ENCODE data around the gene MS4A15.
"Not testable (repeated sequence)": the region's sequence is repeated elsewhere in the genome, so short reads cannot be mapped to it uniquely, and the experiment has no call there.

The MS4A15 gene

DNA sequence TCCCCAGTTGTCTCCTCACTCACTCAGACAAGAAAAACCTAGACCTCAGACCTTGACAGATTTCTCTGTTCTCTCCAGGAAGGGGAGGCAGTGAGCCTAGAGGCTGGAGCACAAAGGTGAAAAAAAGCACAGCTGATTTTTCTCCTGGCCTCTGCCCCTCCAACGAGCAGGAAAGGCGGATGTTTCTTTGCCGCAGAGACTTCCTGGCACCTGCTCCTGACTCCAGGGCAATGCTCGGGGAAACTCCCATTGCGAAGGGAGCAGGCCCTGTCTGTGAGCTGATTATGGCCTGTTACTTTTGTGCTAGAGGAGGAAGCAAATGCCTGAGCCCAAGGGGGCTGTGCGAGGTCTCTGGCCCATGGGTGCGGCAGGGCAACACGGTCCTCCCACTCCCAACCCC is 53.9 kb downstream of the MS4A15 start:
- no peak for DNase-seq

DNA sequence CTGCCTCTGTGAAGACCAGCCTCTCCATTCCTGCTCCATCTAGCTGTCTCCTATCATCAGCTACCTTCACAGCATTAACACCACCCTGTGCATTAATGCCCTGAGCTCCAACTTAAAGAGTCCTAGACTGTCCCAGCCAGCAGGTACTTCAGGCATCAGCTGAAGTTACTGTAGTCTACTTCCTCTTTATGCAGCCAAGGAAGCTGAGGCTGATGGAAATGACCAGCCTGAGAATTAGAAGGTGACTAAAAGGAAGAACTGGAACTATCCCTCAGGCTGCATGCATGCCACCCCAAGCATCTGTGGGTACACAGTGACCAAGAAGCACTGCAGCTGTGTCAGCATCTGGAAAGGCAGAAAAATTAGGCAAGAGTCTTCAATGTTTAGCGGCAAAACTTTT is 56.7 kb downstream of the MS4A15 start:
- no peak for DNase-seq

DNA sequence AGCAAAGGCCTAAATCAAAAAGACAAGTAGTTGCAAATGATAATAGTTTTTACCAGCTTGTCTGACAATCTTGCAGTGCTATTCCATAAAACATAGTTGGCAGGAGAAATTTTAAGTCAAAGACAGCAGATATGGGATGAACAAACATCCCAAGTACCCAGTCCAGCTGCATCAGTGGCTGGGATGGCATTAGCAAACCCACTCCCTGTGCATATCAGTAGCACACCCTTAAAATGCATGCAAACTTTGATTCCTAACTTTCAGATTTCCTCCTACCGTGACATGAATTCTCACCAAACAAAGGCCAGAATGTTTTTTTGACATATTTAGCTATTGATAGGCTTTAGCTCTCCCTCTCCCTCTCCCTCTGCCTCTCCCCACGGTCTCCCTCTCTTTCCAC is 57.4 kb downstream of the MS4A15 start:
- no peak for DNase-seq

DNA sequence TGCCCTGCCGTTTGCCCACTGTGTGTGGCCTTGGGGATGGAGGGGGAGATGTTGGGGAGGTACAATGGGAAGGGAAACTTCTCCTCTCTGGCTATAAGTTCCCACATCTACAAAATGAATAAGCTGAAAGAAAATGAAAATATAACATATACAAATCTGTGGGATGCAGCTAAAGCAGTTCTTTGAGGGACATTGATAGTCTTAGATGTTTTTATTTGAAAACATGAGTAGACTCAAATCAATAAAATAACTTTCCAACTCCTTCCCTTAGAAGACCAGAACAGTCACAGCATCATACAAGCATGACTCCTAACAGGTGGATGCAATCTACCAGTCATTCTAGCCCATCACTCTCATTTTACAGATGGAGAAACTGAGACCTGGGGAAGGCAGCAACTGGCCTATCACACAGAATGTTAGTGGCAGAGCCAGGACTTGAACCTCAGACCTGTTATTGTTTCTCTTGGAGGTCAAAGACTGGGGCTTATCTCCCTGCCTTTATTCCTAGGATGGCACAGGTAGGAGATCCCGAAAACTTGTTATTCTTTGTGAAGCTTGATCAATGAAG is 60.0 kb downstream of the MS4A15 start:
- no peak for DNase-seq

DNA sequence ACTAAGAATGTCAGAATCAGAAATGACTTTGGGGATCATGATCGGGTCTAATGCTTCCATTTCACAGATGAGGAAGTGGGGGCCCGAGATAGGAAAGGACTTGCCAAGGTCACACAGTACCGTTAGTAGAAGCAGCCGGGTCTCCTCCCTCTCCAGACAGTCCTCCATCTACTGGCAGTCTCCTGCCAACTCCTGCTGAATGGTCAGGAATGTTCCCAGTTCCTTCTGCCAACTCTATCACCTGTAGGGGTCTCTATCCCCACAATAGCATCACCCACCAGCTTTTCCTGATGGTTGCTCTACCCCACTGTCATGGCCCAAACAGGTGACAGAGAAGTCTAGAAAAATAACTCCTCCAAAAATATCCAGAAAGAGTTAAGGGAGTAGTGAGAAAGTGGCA is 61.4 kb downstream of the MS4A15 start:
- no peak for DNase-seq

DNA sequence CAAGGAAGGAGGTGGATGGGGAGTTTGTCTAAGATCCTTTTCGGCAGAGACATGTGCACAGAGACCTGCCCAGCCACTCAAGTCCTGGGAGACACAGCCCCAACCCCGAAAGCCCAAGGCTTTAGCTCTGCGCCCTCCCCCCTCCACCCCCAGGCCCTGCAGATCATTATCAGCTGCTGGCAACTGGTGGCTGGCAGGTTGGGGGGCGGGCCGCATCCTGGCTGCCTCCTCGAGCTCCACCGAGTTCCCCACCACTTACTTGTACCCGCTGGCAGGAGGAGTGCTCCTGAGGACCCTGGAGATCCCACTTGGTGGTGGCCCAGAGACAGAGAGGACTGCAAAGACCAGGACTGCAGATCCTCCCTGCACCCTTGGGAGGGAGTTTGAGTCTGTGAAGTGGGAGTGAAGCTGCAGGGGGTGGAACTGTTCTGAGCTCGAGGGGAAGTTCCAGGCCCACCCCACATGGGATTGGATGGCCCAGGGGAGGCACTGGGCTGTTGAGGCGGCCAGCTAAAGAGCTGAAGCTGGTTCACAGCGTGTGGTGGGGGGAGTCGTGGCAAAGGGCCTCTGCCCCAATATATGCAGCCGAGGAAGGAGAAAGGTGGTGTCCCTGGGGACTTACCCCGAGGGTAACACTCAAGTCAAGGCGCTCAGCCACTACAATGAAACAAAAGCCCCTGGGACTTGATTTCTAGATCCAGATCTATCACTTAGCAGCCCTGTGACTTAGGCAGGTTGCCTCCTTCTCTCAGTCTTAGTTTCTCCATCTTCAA is 65.3 kb downstream of the MS4A15 start:
- DNase-seq: no peak

DNA sequence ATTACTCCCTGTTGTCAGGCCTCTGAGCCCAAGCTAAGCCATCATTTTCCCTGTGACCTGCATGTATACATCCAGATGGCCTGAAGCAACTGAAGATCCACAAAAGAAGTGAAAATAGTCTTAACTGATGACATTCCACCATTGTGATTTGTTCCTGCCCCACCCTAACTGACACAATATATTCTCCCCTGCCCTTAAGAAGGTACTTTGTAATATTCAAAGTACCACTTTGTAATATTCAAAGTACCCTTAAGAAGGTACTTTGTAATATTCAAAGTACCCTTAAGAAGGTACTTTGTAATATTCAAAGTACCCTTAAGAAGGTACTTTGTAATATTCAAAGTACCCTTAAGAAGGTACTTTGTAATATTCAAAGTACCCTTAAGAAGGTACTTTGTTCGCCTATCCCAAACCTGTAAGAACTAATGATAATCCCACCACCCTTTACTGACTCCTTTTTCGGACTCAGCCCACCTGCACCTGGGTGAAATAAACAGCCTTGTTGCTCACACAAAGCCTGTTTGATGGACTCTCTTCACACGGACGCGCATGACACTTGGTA is 67.2 kb downstream of the MS4A15 start:
- DNase-seq: not testable (repeated sequence)

DNA sequence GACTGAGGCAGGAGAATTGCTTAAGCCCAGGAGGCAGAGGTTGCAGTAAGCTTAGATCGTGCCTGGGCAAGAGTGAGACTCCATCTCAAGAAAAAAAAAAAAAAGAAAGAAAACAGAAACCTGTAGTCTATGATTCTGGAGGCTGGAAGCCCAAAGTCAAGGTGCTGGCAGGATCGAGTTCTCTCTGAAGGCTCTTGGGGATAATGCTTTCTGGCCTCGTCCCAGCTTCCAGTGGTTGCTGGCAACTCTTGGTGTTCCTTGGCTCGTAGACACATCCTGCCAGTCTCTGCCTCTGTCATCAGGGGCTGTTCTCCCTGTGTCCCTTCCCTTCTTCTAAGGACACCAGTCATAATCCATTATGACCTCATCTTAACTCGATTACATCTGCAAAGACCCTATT is 68.5 kb downstream of the MS4A15 start:
- no peak for DNase-seq

DNA sequence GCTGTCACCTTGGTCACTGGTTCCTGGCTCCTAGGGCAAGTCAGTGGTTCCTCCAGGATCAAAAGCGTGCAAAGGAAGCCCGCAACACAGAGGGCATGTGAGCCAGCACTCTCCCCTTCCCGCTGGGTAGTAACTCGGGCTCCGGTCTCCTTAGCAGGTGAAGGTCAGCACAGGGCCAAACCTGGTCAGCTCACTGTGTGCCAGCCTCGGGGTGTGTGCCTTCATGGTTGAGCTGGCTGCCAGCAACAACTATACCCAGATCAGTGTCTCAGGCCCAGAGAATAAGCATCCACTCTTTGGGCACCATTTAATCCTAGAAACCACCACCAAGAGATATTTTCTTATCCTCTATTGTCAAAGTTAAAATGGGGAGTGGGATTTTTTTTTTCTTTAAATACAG is 69.1 kb downstream of the MS4A15 start:
- no peak for DNase-seq
